Activated T-cell treated with anti-CD3 and anti-CD28 coated beads for 24 hours (primary cell): ENCODE results near the gene BACH2.

ENCODE experiments used
- DNase-seq: peaks from one replicate; pipeline ENCODE4 v3.0.0-alpha.2; 2020; ENCODE audit warnings: low read depth

The BACH2 gene

DNA sequence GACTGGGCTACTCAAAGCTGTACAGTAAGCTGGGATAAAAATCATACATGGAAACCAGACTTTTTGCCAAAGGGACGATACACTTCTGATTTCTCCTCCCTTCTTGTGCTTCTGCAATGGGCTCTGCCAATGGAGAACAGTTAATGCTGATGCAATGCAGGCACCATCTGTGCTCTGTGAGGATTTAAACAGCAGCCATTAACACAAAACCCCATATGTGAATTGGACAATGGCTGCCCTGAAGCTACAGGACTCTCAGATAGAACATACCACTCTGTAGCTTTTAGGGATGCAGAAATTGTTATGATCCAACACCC, 330.5 kb downstream of the BACH2 start:
- no peak for DNase-seq

DNA sequence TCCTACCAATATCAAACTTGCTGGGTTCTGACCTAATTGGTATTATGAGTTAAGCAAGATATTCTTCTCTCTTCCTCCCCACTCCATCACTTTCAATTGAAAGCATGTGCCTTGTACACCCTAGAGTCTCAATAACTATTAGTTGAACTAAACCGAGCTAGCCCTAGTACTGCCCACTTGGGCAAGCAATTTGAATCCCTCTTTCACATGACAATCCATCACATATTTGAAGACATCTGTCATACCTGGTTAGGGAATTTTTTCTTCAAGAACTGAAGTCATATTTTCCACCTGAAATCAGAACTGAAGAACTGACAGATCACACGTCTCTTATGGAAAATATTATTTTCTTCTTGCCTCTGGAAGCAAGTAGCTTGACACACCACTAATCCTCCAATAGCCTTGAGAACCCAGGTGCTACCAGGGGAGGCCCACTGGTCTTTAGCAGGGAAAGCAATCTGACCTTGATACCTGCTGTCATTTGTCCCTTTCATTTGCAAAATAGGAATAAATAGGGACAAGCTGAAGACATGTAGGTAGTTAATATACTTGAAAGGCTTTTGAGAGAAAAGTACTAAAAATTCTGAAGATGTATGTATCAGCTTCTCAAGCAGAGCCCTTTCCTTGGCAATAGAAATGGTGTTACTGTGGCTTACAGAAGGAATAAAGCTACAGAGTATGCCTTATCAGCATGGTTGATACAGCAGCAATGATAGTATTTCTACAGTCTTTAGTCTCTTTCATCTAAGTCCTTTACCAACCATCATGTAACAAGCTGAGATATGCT, 331.0 kb downstream of the BACH2 start:
- DNase-seq = no peak

DNA sequence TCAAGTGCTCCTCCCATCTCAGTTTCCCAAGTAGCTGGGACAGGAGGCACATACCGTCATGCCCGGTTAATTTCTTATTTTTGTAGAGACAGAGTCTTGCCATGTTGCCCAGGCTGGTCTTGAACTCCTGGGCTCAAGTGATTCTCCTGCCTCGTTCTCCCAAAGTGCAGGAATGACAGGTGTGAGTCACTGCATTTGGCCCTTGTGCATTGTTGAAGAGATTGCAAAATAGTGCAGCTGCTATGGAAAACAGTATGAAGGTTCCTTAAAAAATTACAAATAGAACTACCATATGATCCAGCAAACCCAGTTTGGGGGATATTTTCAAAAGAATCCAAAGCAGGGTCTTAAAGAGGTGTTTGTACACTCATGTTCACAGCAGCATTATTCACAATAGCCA, 333.3 kb downstream of the BACH2 start:
- DNase-seq = no peak

DNA sequence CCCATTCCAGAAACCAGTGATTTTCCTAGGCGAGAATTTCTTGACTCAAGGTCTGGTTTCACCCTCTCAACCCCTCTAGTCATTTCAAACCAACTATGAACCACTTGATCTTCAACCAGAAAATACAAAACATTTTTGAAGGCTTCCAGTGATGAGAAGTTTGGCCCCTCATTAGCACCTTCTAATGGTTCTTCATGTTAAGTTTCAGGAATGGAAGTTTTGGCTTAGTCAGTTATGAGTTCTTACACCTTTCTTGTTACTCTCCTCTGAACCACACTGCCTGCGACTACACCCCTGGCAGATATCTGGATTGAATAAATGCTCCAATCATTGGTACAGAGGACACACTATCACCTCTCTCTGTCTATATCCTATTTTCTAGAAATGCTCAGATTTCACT, 335.2 kb downstream of the BACH2 start:
- no peak for DNase-seq

DNA sequence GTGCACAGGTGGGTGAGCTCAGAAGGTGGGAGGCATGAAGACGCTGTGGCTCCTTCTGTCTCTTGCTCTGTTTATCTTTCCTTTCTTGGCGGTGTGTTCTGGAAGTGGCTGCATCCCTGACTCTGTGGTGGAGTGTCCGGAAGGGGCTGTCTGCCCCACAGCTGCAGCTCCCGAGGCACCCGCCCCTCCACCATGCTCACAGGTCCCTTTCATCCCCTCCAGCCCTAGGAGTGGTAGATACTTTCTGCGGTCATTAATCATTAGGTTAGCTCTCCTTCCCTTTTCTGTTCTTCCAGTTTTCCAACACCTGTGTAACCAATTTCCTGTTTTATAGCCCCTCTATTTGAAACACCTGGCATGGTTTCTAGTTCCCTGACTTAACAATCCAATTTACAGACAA, 336.8 kb downstream of the BACH2 start:
- no peak for DNase-seq

DNA sequence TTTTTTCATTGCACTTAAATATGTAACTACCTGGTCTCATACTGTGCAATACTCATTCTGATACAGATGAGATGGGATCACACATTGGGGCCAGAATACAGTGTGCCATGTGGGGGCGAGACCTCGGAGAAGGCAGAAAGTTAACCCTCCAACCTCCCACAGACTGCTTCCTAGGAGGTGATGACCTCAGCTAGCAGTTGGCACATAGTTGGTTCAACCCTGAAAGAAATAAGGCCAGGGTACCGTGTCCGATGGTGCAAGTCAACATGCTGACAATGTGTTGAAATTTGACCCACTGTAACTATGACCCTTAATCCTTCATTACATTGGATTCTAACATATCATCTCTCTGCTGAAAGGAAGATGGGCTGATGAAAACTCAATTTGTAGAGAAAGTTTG, 340.5 kb downstream of the BACH2 start:
- no peak for DNase-seq

DNA sequence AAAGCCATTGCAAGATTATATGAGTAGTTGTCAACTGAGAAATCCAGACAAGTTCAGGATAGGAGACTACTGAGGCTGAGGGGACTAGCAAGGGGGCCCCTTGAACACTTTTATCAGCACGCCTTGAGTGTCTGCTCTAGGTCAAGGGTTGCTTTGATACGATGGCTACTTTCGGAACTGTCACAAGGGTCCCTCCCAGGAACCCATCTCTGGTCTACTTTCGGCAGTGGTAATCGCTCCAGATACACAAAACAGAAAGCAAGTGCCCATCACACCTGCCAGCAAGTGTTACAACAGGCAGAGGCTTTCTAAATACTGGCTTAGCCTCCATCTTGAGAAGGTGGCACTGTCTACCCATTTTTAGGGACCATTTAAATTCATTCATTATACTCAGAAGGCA, 341.3 kb downstream of the BACH2 start:
- DNase-seq = no peak

DNA sequence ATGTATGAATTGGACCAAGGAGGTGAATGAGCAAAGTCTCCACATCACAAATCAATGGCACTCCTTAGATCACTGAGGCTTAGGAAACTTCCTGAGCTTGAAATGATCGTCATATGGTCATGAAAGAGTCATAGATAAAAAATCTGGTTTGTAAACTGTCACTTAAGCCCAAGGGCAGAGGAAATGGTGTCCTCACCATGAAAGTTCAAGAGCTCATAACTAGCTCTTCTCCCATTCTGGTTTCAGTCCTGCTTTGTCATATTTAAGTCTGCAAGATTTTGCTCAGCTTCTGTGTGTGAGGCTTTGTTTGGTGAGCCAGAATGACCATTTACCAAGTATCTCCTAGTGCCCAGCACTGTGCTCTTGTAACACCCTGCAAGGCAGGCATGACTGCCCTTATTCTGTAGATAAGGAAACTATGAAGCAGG, 341.9 kb downstream of the BACH2 start:
- DNase-seq = no peak

DNA sequence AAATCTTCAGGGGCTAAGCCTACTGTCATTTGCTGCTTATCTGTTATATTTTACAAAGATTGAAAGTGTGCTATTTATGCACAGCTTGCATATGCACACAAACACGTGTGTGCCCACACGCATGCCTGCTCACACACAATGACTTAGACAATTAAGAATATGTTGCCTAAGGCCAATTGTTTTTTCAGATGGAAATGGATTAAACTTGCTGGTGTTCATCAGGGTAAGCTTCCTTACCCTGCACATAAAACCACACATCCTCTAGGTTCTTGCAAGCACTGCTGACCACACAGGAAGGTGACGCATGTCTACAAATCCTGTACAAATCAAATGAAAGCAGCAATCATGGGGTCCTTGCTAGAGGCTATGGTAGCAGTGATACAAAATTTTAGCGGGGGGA, 344.0 kb downstream of the BACH2 start:
- DNase-seq = peak; percentile 39

DNA sequence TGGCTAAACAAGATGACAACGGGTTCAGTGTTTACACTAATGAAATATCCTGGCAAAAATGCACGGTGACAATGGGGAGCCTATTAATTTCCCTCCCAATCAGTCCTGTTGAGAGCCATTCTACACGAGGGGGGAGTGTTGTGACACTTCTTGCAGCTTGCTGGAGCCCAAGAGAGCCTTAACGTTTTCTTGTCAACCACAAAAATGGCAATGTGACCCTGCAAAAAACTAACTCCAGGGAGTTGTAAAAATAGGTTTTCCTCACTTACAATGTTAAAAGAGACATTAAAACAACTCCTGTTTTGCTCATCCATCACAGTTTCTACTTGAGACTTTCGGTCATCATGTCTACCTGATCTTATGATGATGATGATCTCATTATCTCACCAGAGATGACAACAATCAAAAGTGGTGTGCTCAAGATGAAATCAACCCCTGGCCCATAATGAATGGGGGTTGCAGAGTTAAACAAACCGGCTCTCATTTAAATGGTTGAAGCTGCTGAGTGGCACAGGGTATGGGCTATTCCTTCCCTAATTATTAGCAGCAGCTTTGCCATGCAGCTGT, 344.5 kb downstream of the BACH2 start:
- no peak for DNase-seq

DNA sequence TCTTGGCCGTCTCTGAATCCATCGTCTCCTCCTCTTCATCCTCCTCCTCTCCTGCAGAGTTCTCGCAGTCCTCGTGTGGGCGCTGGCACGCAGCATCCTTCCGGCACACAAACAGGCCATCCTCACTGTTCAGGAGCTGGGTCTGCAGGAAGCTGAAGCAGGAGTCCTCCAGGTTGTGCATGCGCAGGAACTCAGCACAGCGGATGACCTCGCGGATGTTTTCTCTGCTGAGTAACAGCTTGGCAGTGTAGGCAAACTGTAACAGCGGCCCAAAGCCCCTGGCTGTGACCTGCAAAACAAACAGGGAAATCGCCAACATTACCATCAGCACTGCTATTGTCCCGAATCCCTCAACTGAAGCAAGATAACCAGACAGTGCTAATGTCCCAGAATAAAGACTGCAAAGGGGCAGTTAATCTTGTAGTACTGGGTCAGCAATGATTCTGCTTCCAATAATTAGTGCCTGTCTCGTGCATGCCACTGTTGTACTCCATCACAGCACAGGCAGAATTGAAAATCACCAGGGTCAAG, 345.0 kb downstream of the BACH2 start:
- DNase-seq = no peak

DNA sequence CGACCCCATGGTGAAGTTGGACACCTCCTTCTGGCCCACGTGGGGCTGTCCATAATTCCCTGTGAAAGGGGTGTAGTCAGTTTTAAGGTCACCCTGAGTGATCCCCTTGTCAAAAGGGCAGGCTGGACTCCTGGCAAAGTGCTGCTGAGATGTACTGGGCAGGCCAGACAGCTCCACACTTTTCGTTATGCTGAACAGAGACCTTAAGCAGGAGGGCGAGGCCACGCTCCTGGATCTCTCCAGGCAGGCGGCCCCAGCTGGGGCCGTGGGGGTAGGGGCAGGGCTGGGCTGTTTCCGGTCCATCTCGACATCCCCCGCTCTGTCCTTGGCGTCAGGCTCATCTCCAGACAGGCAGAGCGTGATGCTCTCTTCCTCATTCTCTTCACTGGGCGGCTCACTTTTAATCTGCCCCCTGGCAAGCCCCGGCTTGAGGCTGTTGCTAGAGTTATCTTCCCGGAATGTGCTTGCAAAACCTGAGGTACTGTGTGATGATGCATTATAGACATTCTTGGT, 345.7 kb downstream of the BACH2 start:
- no peak for DNase-seq

DNA sequence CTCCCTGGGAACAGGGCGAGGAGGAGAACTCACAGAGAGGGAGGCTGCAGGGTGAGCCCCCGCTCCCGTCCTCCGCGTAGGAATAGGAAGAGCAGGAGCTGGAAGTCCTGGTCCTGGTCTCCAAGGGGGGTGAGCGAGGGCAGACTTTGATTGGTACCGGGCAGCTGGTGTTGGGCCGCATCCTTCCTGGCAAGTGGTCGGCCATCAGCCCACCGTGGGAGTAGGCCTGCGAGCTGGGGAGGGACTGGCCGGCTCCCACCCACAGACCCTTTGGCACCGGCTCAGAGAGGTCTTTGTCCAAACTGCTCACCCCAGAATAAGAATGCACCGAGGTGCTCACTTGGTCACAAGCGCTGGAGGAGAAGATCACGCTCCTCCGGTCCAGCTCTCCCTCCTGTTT, 346.2 kb downstream of the BACH2 start:
- no peak for DNase-seq

DNA sequence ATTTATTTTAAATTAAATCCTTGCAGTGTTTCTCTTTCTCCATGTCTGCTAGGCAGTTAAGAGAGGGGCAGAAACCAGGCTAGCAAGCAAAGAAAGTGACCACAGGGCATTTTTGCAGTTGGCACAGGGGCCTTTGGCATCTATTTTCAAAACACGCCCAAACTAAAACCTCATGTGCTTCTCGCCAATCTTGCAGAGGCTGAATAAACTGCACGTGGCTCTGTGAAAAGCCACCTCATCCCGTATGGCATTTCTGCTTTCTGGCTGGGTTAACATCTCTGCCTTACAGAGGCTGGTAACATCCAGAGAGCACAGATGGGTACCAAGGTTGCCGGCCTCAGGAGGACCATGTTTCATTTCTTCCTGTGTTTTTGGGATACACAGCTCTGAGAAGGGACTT, 347.8 kb downstream of the BACH2 start:
- DNase-seq = no peak

DNA sequence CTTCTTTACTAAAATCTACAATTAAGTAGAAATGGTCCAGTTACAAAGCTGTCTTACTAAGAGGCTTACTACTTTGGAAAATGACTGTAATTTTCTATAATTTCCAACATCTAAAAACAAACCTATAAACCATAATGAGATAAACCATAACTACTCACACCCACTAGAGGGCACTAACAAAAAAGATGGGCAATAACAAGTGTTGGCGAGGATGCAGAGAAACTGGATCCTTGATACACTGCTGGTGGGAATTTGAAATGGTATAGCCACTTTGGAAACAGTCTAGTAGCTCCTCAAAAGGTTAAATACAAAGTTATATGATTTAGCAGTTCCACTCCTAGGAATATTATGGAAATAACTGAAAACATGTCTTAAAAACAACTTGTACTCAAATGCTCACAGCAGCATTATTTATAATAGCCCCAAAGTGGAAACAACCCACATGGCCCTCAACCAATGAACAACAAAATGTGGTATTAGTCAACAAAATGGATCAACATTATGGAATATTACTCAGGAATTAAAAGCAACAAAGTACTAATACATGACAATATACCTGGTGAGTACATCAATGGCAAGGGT, 351.7 kb downstream of the BACH2 start:
- no peak for DNase-seq

DNA sequence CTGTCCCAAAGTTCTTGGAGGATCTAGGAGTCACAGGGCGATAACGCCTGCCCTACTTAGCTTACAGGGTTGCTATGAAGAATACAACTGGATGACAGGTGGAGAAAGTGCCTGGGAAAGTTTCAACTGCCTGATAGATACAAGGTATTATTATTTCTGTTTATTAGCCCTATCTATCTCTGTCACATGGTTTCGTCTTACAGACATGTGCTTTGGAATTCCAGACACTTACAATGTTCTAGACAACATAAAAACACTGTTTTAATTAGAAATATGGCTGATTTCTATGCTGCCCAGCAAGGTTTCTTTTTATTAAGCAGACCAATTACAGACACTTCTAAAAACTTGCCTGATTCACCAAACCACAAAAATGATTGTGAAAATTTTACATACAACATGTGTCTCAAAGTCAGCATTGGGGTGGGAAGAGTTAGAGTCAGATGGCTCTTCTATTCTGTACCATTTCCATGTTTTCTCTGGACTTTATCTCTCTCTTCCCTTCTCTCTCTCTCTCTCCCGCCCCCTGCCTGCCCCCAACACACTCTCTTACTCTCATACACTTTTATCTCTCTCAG, 352.4 kb downstream of the BACH2 start:
- no peak for DNase-seq

DNA sequence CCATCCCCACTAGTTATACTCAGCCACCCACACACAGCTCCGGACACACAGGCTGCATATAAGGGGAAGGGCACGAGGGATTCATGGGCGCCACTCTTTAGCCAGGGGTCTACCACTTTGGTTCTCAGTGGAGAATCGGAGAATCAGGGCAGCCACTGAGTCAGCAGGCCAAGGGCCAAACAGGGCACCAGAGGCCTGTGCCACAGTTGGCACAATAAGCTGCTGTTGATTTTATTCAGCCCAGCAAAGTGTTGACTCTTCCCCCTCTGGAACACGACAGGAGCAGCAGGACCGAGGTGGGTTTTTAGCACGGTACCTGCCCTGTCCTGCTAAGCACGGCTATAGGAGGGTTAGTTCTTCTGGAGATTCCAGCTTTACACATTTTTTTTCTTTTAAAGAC, 354.0 kb downstream of the BACH2 start:
- no peak for DNase-seq

DNA sequence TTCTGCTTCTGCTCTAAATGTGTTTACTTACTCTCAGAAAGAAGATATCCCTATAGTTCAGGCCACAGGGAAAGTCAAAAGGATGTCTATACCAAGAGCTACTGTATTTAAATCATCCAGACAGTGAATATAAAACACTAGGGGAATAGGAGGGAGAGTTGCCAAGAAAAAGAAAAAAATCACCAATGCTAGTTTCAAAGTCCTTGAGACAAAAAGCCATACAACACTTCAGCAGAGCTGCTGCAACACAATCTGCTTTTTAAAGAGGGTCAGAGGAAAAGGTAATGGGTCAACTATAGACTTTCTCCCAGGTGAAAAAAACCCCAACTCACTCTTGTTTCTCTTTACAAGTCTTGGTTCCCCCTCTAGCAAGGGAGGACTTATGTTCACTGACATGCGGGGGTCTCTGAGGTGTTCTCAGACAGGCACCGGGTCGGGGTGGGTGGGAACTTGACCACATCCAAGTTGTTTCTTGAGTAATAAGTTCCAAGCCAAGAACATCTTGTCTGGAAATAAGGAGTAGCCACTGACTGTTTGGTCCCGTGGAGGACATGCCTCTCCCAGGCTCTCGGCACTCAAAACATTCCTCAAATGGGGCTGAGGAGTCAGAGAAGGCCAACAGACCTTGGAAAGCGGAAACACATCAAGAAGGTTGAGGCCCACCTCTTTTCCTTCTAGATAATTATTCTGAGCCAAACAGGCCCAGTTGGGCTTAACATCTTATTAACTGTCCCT, 354.7 kb downstream of the BACH2 start:
- no peak for DNase-seq

DNA sequence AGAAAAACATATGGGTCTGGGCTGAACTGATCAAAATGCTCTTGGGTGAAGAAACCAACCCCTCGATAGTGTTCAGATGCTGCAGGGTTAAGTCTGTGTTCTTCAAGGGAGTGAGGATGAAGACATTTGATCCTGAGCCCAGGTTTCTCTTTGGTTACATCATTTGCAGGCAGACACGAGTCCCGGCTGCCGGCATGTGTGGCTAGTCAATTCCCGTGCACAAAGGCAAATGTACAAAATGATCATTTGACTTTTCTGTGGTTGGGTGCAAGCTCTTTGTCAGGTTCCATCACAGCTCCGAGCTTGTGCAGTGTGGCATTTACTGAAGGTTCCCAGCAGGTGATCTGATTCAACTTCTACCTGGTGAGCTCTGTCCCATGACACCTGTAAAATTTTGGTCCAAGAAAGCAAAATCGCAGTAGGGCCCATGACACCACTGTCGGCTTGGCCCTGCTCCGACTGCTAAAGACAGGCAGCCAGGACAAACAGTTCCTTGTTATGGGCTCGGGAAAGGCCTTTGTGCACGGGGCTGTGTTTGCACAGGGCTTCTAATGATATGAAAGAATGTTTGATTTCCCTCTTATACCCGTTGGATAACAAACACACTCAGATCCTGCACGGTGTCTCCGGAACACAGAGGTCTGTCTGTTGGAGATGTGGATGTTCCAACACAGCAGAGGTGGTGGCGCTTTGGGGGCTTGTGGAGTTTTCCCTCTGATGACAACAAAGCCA, 355.4 kb downstream of the BACH2 start:
- no peak for DNase-seq

DNA sequence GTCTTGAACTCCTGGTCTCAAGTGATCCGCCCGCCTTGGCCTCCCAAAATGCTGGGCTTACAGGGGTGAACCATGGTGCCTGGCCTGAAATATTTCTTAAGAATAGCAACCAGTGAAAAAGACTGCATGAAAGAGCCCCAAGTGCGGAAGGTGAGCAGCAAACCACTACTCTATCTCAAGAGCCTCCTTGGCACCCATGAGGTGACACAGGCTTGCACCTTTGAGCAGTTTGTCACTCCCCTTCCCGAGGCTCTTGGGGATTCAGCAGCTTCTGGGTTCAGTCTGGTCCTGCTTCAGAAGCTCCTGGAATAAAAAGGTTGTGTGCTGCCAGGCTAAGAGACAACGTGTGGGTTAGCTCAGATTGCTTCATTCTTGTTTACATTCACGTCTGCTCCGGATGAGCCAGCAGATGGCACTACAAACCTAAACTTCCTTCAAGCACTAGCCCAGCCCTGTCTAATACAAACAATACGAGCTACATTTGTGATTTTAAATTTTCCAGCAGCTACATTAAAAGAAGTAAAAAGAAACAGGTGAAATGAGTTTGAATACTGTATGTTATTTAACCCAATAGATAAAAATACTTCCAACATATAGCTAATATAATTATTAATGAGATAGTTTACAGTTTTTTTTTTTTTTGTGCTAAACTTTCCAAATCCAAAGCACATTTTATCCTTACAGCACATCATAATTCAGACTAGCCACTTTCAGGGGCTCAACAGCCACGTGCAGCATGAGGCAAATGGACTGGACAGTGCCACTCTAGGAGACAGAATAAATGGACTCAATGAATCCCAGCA, 356.2 kb downstream of the BACH2 start:
- DNase-seq = peak; percentile 57

DNA sequence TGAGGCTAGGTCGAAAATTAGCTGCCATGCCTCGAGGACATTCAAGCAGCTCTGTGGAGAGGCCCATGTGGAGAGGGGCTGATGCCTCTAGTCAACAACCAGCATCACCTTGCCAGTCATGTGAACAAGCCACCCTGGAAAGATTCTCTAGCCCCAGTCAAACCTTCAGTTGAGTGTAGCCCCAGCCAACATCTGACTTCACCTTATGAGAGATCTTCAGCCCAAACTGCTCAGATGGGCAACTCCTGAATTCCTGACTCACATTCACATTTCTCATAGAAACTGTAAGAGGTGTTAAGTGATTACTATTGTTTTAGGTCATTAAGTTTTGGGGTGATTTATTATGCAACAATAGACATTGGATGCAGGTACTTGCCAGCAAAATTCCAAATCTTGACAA, 357.5 kb downstream of the BACH2 start:
- no peak for DNase-seq
